Measurements from ENCODE around the gene NFATC2IP. TPM values are rescaled to one million over a fixed set of nuclear protein-coding genes. Genes with fewer than 3 reads are reported as not detected.

NFATC2IP gene
- total and polyA plus RNA-seq, 2 donors (not counting 1 experiment from before 2014, with no cell fraction given): 96.4 to 102 TPM

DNA sequence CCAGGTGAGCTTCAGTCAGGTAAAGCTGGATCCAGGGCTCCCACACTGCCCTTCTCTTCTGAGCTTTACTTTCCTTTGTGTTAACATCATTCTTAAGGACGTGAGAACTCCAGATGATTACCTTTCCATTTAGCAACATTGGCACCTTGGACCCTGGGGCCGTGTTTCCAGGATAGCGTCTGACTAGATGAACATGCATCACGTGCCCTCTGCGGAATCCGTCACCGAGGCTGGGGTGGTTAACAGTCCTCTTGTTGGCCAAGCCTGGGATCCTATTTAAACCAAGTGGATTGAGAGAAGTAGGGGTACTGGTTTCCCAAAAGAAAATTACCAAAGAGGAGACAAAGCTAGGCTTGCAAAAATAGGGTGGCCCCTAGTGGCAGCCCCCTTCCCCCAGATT, 30.2 kb downstream of the NFATC2IP start:
- peaks cover 0 to 13% (median 0%) of the 10 kb centered on the region in 4 experiments for H3K27me3 ChIP-seq (replicated peaks in 1 of 4; ENCODE audit: control extremely low read depth in 1 of 4, control insufficient read depth in 3 of 4, insufficient read depth in 4 of 4, low read length in 3 of 4)
- H3K27me3 Mint-ChIP-seq: no peaks in the 10 kb centered on the region
- peaks cover 0 to 15% (median 3%) of the 10 kb centered on the region in 3 donors for H3K9me3 ChIP-seq (ENCODE audit: control extremely low read depth in 1 of 3, control insufficient read depth in 2 of 3, insufficient read depth in 1 of 3, low read length in 2 of 3)
- H3K27ac ChIP-seq (ENCODE audit: low read length in 2 of 2): no peak overlapping the region
- TF ChIP-seq, protein P1, sequence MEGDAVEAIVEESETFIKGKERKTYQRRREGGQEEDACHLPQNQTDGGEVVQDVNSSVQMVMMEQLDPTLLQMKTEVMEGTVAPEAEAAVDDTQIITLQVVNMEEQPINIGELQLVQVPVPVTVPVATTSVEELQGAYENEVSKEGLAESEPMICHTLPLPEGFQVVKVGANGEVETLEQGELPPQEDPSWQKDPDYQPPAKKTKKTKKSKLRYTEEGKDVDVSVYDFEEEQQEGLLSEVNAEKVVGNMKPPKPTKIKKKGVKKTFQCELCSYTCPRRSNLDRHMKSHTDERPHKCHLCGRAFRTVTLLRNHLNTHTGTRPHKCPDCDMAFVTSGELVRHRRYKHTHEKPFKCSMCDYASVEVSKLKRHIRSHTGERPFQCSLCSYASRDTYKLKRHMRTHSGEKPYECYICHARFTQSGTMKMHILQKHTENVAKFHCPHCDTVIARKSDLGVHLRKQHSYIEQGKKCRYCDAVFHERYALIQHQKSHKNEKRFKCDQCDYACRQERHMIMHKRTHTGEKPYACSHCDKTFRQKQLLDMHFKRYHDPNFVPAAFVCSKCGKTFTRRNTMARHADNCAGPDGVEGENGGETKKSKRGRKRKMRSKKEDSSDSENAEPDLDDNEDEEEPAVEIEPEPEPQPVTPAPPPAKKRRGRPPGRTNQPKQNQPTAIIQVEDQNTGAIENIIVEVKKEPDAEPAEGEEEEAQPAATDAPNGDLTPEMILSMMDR (IDR thresholded peaks at IDR 0.05): no peak
- CTCF ChIA-PET: no interaction called here
- no peak for DNase-seq
- H3K4me1 Mint-ChIP-seq: peaks cover 26% of the 10 kb centered on the region
- peaks cover 0 to 64% of the 10 kb centered on the region in 2 experiments for H3K36me3 ChIP-seq (replicated peaks in 1 of 2; ENCODE audit: control extremely low read depth in 1 of 2, control insufficient read depth in 1 of 2, extremely low read depth in 1 of 2, insufficient read depth in 2 of 2, low read length in 1 of 2)
- H3K4me3 Mint-ChIP-seq: no peak overlapping the region
- H3K9me3 Mint-ChIP-seq (ENCODE audit: insufficient read depth): no peaks in the 10 kb centered on the region
- peaks cover 16 to 22% of the 10 kb centered on the region in 2 donors for H3K4me1 ChIP-seq (ENCODE audit: control insufficient read depth in 2 of 2, insufficient read depth in 2 of 2, low read length in 2 of 2)
- POLR2A ChIA-PET: no interaction called here
- no peak overlapping the region for H3K4me2 ChIP-seq (replicated peaks; ENCODE audit: low read depth, low read length, poor library complexity, severe bottlenecking)
- peaks cover 38% of the 10 kb centered on the region for H4K20me1 ChIP-seq (ENCODE audit: control insufficient read depth, insufficient read depth, low read length, poor library complexity, severe bottlenecking)
- H3K79me2 ChIP-seq (ENCODE audit: control insufficient read depth, insufficient read depth, low read length): peaks cover 27% of the 10 kb centered on the region
- no peak overlapping the region for H3K4me3 ChIP-seq (ENCODE audit: control extremely low read depth in 1 of 5, extremely low read depth in 1 of 5, insufficient read depth in 1 of 5, low read depth in 2 of 5, low read length in 4 of 5)
- H2AFZ ChIP-seq (ENCODE audit: insufficient read depth, low read depth, low read length, poor library complexity, severe bottlenecking): no peak overlapping the region
- H3K9ac ChIP-seq (ENCODE audit: low read length): no peak overlapping the region
- intact Hi-C loops (cut with micrococcal nuclease): no loop called here
- 100% methylated on average over 6 of the region's 7 CpGs for WGBS (ENCODE audit: insufficient coverage)
- ATAC-seq (ENCODE audit: low read depth): no peak
- no peak overlapping the region for H3K27ac Mint-ChIP-seq

DNA sequence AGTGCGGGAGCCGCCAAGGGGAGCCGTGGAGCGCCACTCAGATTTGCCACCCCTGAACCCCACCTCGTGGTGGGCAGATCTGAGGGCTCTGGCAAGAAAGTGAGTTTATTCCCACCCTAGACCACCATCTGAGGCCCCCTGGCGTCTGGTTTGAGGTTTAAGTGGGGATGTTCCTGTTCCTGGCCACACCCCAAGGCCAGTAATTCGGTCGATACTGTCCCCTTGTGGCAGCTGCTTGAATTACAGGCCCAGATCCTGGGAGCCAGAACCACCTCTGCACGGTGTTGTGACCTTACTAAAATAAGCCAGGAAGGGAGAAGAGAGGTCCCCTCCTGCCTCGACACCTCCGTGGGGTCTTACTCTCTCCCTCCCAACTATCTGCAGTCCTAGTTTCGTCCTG, 30.8 kb downstream of the NFATC2IP start:
- no peaks in the 10 kb centered on the region for H3K27me3 Mint-ChIP-seq
- no peak overlapping the region for H3K27ac Mint-ChIP-seq

More for the DNA sequence above, 30.8 kb downstream of the NFATC2IP start:
- TF ChIP-seq, protein P1 (IDR thresholded peaks at IDR 0.05): peak; percentile 54
- no peak for TF ChIP-seq EZH2 (IDR thresholded peaks at IDR 0.05; ENCODE audit: borderline replicate concordance, insufficient read depth, low read depth, low read length, poor library complexity, severe bottlenecking)
- DNase-seq (peak; percentile 34), ATAC-seq (ENCODE audit: low read depth) (no peak)
- H3K4me3 Mint-ChIP-seq: no peak overlapping the region
- WGBS (ENCODE audit: insufficient coverage): 89% methylated on average over 8 of the region's 12 CpGs
- H3K9me3 ChIP-seq (ENCODE audit: control extremely low read depth in 1 of 3, control insufficient read depth in 2 of 3, insufficient read depth in 1 of 3, low read length in 2 of 3): peaks cover 0 to 21% (median 3%) of the 10 kb centered on the region in 3 donors
- peaks cover 43% of the 10 kb centered on the region for H4K20me1 ChIP-seq (ENCODE audit: control insufficient read depth, insufficient read depth, low read length, poor library complexity, severe bottlenecking)
- H3K27me3 ChIP-seq (replicated peaks in 1 of 4; ENCODE audit: control extremely low read depth in 1 of 4, control insufficient read depth in 3 of 4, insufficient read depth in 4 of 4, low read length in 3 of 4): peaks cover 0 to 13% (median 0%) of the 10 kb centered on the region in 4 experiments
- POLR2A ChIA-PET: no interaction called here
- H3K9me3 Mint-ChIP-seq (ENCODE audit: insufficient read depth): no peaks in the 10 kb centered on the region
- peaks cover 22% of the 10 kb centered on the region for H3K4me1 Mint-ChIP-seq
- intact Hi-C loops (cut with micrococcal nuclease): no loop called here
- H3K4me3 ChIP-seq (ENCODE audit: control extremely low read depth in 1 of 5, extremely low read depth in 1 of 5, insufficient read depth in 1 of 5, low read depth in 2 of 5, low read length in 4 of 5): no peak overlapping the region
- CTCF ChIA-PET: interaction anchor here (0.6 kb wide), 1 partner anchor 1651 kb away, joined by 4 read pairs; no protein-coding TSS in a partner anchor
- H2AFZ ChIP-seq (ENCODE audit: insufficient read depth, low read depth, low read length, poor library complexity, severe bottlenecking): no peak overlapping the region
- H3K9ac ChIP-seq (ENCODE audit: low read length): no peak overlapping the region
- peaks cover 16 to 22% of the 10 kb centered on the region in 2 donors for H3K4me1 ChIP-seq (ENCODE audit: control insufficient read depth in 2 of 2, insufficient read depth in 2 of 2, low read length in 2 of 2)
- no peak overlapping the region for H3K4me2 ChIP-seq (replicated peaks; ENCODE audit: low read depth, low read length, poor library complexity, severe bottlenecking)
- H3K27ac ChIP-seq (ENCODE audit: low read length in 2 of 2): no peak overlapping the region
- peaks cover 27% of the 10 kb centered on the region for H3K79me2 ChIP-seq (ENCODE audit: control insufficient read depth, insufficient read depth, low read length)
- H3K36me3 ChIP-seq (replicated peaks in 1 of 2; ENCODE audit: control extremely low read depth in 1 of 2, control insufficient read depth in 1 of 2, extremely low read depth in 1 of 2, insufficient read depth in 2 of 2, low read length in 1 of 2): peaks cover 0 to 67% of the 10 kb centered on the region in 2 experiments
